HG03565 (cell line): Measurements from ENCODE around the gene ESPNL.
"Not testable (repeated sequence)": the region's sequence is repeated elsewhere in the genome, so short reads cannot be mapped to it uniquely, and the experiment has no call there.

Experiments
- ATAC-seq: cut with Tn5 transposase; IDR thresholded peaks from one replicate; pipeline ENCODE4 v1.9.1; 2021; ENCODE audit warnings: mild to moderate bottlenecking, moderate library complexity; ENCODE audit not compliant: unreplicated experiment

The ESPNL gene

GRCh38 chr2:238100049-238100820 lies at the start of gene ESPNL:
TSS of gene ESPNL (plus strand) at chr2:238100340. CDS start at chr2:238100420, 80 bp downstream.
- no peak for ATAC-seq

GRCh38 chr2:238053191-238053776 lies 46.9 kb upstream of the ESPNL start:
- no peak for ATAC-seq

GRCh38 chr2:238055841-238056240 lies 44.3 kb upstream of the ESPNL start:
- no peak for ATAC-seq

- ATAC-seq: not testable (repeated sequence)
Measured at GRCh38 chr2:238057696-238058575, 42.2 kb upstream of the ESPNL start.

- ATAC-seq: no peak
Measured at GRCh38 chr2:238059505-238059904, 40.6 kb upstream of the ESPNL start.

- ATAC-seq: no peak
Measured at GRCh38 chr2:238060096-238060541, 40.0 kb upstream of the ESPNL start.

GRCh38 chr2:238060542-238061314 lies 39.4 kb upstream of the ESPNL start, which contains the start of gene SCLY:
TSS of gene SCLY (plus strand) at chr2:238061001. CDS start at chr2:238061055, 54 bp downstream.
- peak; percentile 84 for ATAC-seq

GRCh38 chr2:238061315-238062202 lies 38.6 kb upstream of the ESPNL start:
- ATAC-seq: no peak

- ATAC-seq: no peak
Measured at GRCh38 chr2:238063414-238064189, 36.5 kb upstream of the ESPNL start.

GRCh38 chr2:238064376-238064775 lies 35.8 kb upstream of the ESPNL start:
- no peak for ATAC-seq

- no peak for ATAC-seq
Measured at GRCh38 chr2:238065071-238065846, 34.9 kb upstream of the ESPNL start.

GRCh38 chr2:238066218-238066617 lies 33.9 kb upstream of the ESPNL start:
- ATAC-seq: no peak

GRCh38 chr2:238066718-238067117 lies 33.4 kb upstream of the ESPNL start:
- not testable (repeated sequence) for ATAC-seq

- ATAC-seq: no peak
Measured at GRCh38 chr2:238067939-238068338, 32.2 kb upstream of the ESPNL start.

- no peak for ATAC-seq
Measured at GRCh38 chr2:238069021-238069709, 31.0 kb upstream of the ESPNL start.

GRCh38 chr2:238069877-238070276 lies 30.3 kb upstream of the ESPNL start:
- no peak for ATAC-seq

- no peak for ATAC-seq
Measured at GRCh38 chr2:238075397-238075796, 24.7 kb upstream of the ESPNL start.
